Stimulated activated CD4-positive, alpha-beta T cell treated with anti-CD3 and anti-CD28 coated beads, Interleukin-1b, Interleukin-23, amount 100 ng/mL, for 48 hours (primary cell): ENCODE results near the gene YBX1.

ENCODE experiments used
- DNase-seq: peaks from one replicate; pipeline ENCODE4 v3.0.0-alpha.2; 2020

The YBX1 gene

GRCh38 chr1:42735477-42736105, 53.4 kb downstream of the YBX1 start:
- DNase-seq: no peak

- DNase-seq: no peak
These were observed 53.9 kb downstream of the YBX1 start for GRCh38 chr1:42736152-42736551.

GRCh38 chr1:42736571-42737200, 54.5 kb downstream of the YBX1 start:
- DNase-seq: no peak

GRCh38 chr1:42737257-42737656, 55.0 kb downstream of the YBX1 start:
- DNase-seq: no peak

- DNase-seq: no peak
These were observed 55.9 kb downstream of the YBX1 start for GRCh38 chr1:42737986-42738677.

- no peak for DNase-seq
These were observed 56.5 kb downstream of the YBX1 start for GRCh38 chr1:42738678-42739226.

GRCh38 chr1:42739753-42740700, 57.8 kb downstream of the YBX1 start, which contains the start of gene CLDN19:
TSS of gene CLDN19 (minus strand) at chr1:42740236. CDS start at chr1:42740063, 173 bp downstream.
- no peak for DNase-seq

GRCh38 chr1:42740851-42741580, 58.8 kb downstream of the YBX1 start:
- DNase-seq: no peak

GRCh38 chr1:42741706-42742105, 59.5 kb downstream of the YBX1 start:
- DNase-seq: no peak

GRCh38 chr1:42742141-42742540, 59.9 kb downstream of the YBX1 start:
- DNase-seq: no peak

- DNase-seq: no peak
These were observed 60.5 kb downstream of the YBX1 start for GRCh38 chr1:42742617-42743316.

- no peak for DNase-seq
These were observed 61.3 kb downstream of the YBX1 start for GRCh38 chr1:42743317-42744147.

GRCh38 chr1:42744148-42744413, 61.9 kb downstream of the YBX1 start:
- no peak for DNase-seq

- DNase-seq: no peak
These were observed 63.6 kb downstream of the YBX1 start for GRCh38 chr1:42745851-42746250.

- DNase-seq: no peak
These were observed 64.4 kb downstream of the YBX1 start for GRCh38 chr1:42746436-42747105.

GRCh38 chr1:42747125-42747524, 64.9 kb downstream of the YBX1 start:
- peak; percentile 18 for DNase-seq

GRCh38 chr1:42748021-42748420, 65.8 kb downstream of the YBX1 start:
- no peak for DNase-seq

GRCh38 chr1:42748461-42749410, 66.5 kb downstream of the YBX1 start:
- DNase-seq: no peak

- DNase-seq: no peak
These were observed 67.8 kb downstream of the YBX1 start for GRCh38 chr1:42750041-42750440.
